Left lung (tissue), 10 donors: ENCODE measurements around the gene LAMC3. TPM values are rescaled to one million over a fixed set of nuclear protein-coding genes. Genes with fewer than 3 reads are reported as not detected.

ENCODE experiments used
- ATAC-seq: fragments of 200-7000 bp; cut with Tn5 transposase; one replicate; pipeline ENCODE4 v1.9.1; 2020; ENCODE audit warnings: moderate library complexity
- DNase-seq, 4 donors: peaks; one replicate each; pipeline ENCODE4 v3.0.0-alpha.2; 2013 to 2020
- H3K27ac ChIP-seq, 2 donors: fragments of 200-600 bp; sonication (generic) in 1 of 2; one replicate each; pipeline versions ENCODE4 v1.5.0 to v1.8.0; 2020 to 2021
- H3K27me3 ChIP-seq, 2 donors: fragments of 200-600 bp; sonication (generic) in 1 of 2; one replicate each; pipeline versions ENCODE4 v1.5.0 to v1.8.0; 2020 to 2021
- H3K36me3 ChIP-seq, 2 donors: fragments of 200-600 bp; sonication (generic) in 1 of 2; one replicate each; pipeline versions ENCODE4 v1.5.0 to v1.8.0; 2020 to 2021
- H3K4me1 ChIP-seq, 2 donors: fragments of 200-600 bp; one replicate each; pipeline ENCODE4 v1.8.0; 2021
- H3K4me3 ChIP-seq, 2 donors: fragments of 200-600 bp; sonication (generic) in 1 of 2; one replicate each; pipeline versions ENCODE4 v1.5.0 to v1.8.0; 2020 to 2021; ENCODE audit warnings: mild to moderate bottlenecking in 1 of 2
- H3K9me3 ChIP-seq, 2 donors: fragments of 200-600 bp; sonication (generic) in 1 of 2; one replicate each; pipeline versions ENCODE4 v1.5.0 to v1.8.0; 2020 to 2021
- CTCF ChIP-seq, 2 donors: fragments of 200-600 bp; sonication (generic) in 1 of 2; IDR thresholded peaks; one replicate each; pipeline versions ENCODE4 v1.5.0 to v1.8.0; 2021; ENCODE audit warnings: antibody characterized with exemption in 2 of 2
- intact Hi-C, 2 donors: fragments of 100-400 bp; cut with DNase I; formaldehyde crosslinking; loops; one replicate each; pipeline versions ENCODE4 v1.11.2 to v1.14.2; 2022
- polyA plus RNA-seq, 6 donors: library from polyadenylated mRNA; unstranded; fragments of 120-200 nt; gene quantifications; one replicate each; pipeline ENCODE4 v1.2.1, GENCODE V29; 2013; ENCODE audit not compliant: insufficient read length in 6 of 6
- total RNA-seq, 2 donors: library from RNA; stranded (reverse); fragmentation: NEBNext Ultra II Directional; extraction: Animal tissue kit (Norgen Biotek cat#: 25700); gene quantifications; one replicate each; pipeline ENCODE4 v1.2.1, GENCODE V29; 2021
- donor health status: DM: no; HTN: yes; CAD: no.
- donor health status: DM: no; HTN: no; CAD: no.

Gene LAMC3
- total and polyA plus RNA-seq, 8 donors, result 9.2 to 25.5 (median 14.3) TPM

- intact Hi-C loops, result loop anchor here in 1 of 2 donors (10.0 kb wide), 2 partner anchors 168 to 338 kb away; no protein-coding TSS in a partner anchor
These were observed 34.1 kb downstream of the LAMC3 start for GRCh38 chr9:131043087-131043486.

GRCh38 chr9:131043646-131044045, 34.7 kb downstream of the LAMC3 start:
- ATAC-seq, result no peak
- DNase-seq, result no peak
- intact Hi-C loops, result loop anchor here in 1 of 2 donors (10.0 kb wide), 2 partner anchors 169 to 339 kb away; no protein-coding TSS in a partner anchor
- no peak overlapping the region for H3K4me3 ChIP-seq
- H3K27ac ChIP-seq, result no peak overlapping the region
- no peaks in the 10 kb centered on the region for H3K9me3 ChIP-seq
- H3K36me3 ChIP-seq, result no peaks in the 10 kb centered on the region
- TF ChIP-seq CTCF (IDR thresholded peaks at IDR 0.05), result no peak
- peaks cover 3 to 7% of the 10 kb centered on the region in 2 donors for H3K4me1 ChIP-seq
- peaks cover 0 to 17% of the 10 kb centered on the region in 2 donors for H3K27me3 ChIP-seq

More at GRCh38 chr9:131043087-131043486, 34.1 kb downstream of the LAMC3 start:
- no peaks in the 10 kb centered on the region for H3K36me3 ChIP-seq
- H3K4me1 ChIP-seq, result peaks cover 3 to 7% of the 10 kb centered on the region in 2 donors
- DNase-seq, result peak in 1 of 4 donors; percentile 22
- no peaks in the 10 kb centered on the region for H3K9me3 ChIP-seq
- ATAC-seq, result no peak
- H3K27me3 ChIP-seq, result peaks cover 0 to 15% of the 10 kb centered on the region in 2 donors
- no peak overlapping the region for H3K27ac ChIP-seq
- no peak for TF ChIP-seq CTCF (IDR thresholded peaks at IDR 0.05)
- no peak overlapping the region for H3K4me3 ChIP-seq

- intact Hi-C loops, result loop anchor here in 1 of 2 donors (10.0 kb wide), 2 partner anchors 171 to 341 kb away; no protein-coding TSS in a partner anchor
- no peaks in the 10 kb centered on the region for H3K36me3 ChIP-seq
- peaks cover 0 to 22% of the 10 kb centered on the region in 2 donors for H3K27me3 ChIP-seq
- ATAC-seq, result no peak
- peaks cover 3 to 7% of the 10 kb centered on the region in 2 donors for H3K4me1 ChIP-seq
- DNase-seq, result peak in 1 of 4 donors; percentile 62
- TF ChIP-seq CTCF (IDR thresholded peaks at IDR 0.05), result no peak
- H3K9me3 ChIP-seq, result no peaks in the 10 kb centered on the region
- H3K27ac ChIP-seq, result no peak overlapping the region
- no peak overlapping the region for H3K4me3 ChIP-seq
These were observed 36.5 kb downstream of the LAMC3 start for GRCh38 chr9:131045300-131046092.

- H3K4me1 ChIP-seq, result peaks cover 3 to 7% of the 10 kb centered on the region in 2 donors
- ATAC-seq, result no peak
- no peak for TF ChIP-seq CTCF (IDR thresholded peaks at IDR 0.05)
- H3K4me3 ChIP-seq, result no peak overlapping the region
- intact Hi-C loops, result loop anchor here in 1 of 2 donors (10.0 kb wide), 2 partner anchors 171 to 341 kb away; no protein-coding TSS in a partner anchor
- H3K36me3 ChIP-seq, result no peaks in the 10 kb centered on the region
- DNase-seq, result no peak
- H3K27ac ChIP-seq, result no peak overlapping the region
- H3K9me3 ChIP-seq, result no peaks in the 10 kb centered on the region
- H3K27me3 ChIP-seq, result peaks cover 0 to 26% of the 10 kb centered on the region in 2 donors
These were observed 37.1 kb downstream of the LAMC3 start for GRCh38 chr9:131046093-131046380.

- Histone ChIP-seq H3K4me3 (no peak overlapping the region), H3K36me3 (no peaks in the 10 kb centered on the region), H3K9me3 (no peaks in the 10 kb centered on the region), H3K27ac (no peak overlapping the region), H3K27me3 (peaks cover 0 to 31% of the 10 kb centered on the region in 2 donors), H3K4me1 (peaks cover 3 to 7% of the 10 kb centered on the region in 2 donors)
- ATAC-seq, result peak; percentile 97
- DNase-seq, result peak; percentile 51 to 93 (median 64)
- TF ChIP-seq CTCF (IDR thresholded peaks at IDR 0.05), result peak; percentile 76 to 94
- intact Hi-C loops, result loop anchor here in 1 of 2 donors (10.0 kb wide), 2 partner anchors 172 to 342 kb away; no protein-coding TSS in a partner anchor
These were observed 37.7 kb downstream of the LAMC3 start for GRCh38 chr9:131046581-131047202.
